SK-N-SH treated with all-trans-retinoic acid at 6 μM for 48 hours (cell line): ENCODE data around the gene FBLN7.

Experiments
- ARNTL ChIP-seq: fragments of 450-650 bp; formaldehyde crosslinking; IDR thresholded peaks from 2 replicates; pipeline ENCODE4 v1.5.0; 2020; ENCODE audit warnings: low read depth, mild to moderate bottlenecking, moderate library complexity, borderline replicate concordance
- GLIS3 ChIP-seq: fragments of 250-450 bp; sonication (Bioruptor Pico); IDR thresholded peaks from 2 replicates; pipeline ENCODE4 v1.5.0; 2020; ENCODE audit warnings: mild to moderate bottlenecking, moderate library complexity
- POU6F1 ChIP-seq: fragments of 250-450 bp; sonication (Bioruptor Pico); IDR thresholded peaks from 2 replicates; pipeline ENCODE4 v1.8.0; 2021; ENCODE audit warnings: low read depth, mild to moderate bottlenecking, moderate library complexity, borderline replicate concordance
- RARB ChIP-seq: fragments of 250-450 bp; sonication (Bioruptor Pico); IDR thresholded peaks from 2 replicates; pipeline ENCODE4 v1.8.0; 2021; ENCODE audit warnings: mild to moderate bottlenecking, moderate library complexity
- ZC3H10 ChIP-seq: fragments of 250-450 bp; sonication (Bioruptor Pico); IDR thresholded peaks from 2 replicates; pipeline ENCODE4 v1.5.1; 2021; ENCODE audit warnings: mild to moderate bottlenecking, moderate library complexity
- ZFP3 ChIP-seq: fragments of 250-450 bp; sonication (Bioruptor Pico); IDR thresholded peaks from 2 replicates; pipeline ENCODE4 v1.5.0; 2020; ENCODE audit warnings: mild to moderate bottlenecking, moderate library complexity
- ZFP30 ChIP-seq: fragments of 450-650 bp; formaldehyde crosslinking; IDR thresholded peaks from 2 replicates; pipeline ENCODE4 v1.5.0; 2022; ENCODE audit warnings: mild to moderate bottlenecking, moderate library complexity
- TF ChIP-seq, protein P1 (sequence below): fragments of 250-450 bp; sonication (Bioruptor Pico); IDR thresholded peaks from 2 replicates; pipeline ENCODE4 v1.8.0; 2020; ENCODE audit warnings: mild to moderate bottlenecking, moderate library complexity, borderline replicate concordance
- TF ChIP-seq, protein P2 (sequence below): fragments of 250-450 bp; sonication (Bioruptor Pico); IDR thresholded peaks from 2 replicates; pipeline ENCODE4 v1.5.1; 2021; ENCODE audit warnings: mild to moderate bottlenecking, moderate library complexity

DNA sequence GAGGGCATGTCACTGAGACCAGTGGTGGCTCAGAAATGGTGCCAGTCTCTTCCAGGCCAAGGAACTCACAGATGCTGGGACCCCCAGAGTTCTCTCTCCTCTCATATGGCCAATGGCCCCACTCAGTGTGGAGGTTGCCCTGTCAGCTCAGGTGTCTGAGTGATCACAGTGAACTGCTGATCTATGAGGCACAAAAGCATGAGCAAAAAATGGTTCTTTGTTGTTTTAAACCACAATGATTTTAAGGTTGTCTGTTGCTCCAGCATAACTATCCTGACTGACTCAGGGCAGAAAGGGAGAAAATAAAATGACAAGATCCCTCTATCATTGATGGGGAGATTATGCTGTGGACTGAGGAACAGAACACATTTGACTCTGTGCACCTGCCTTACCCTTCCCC, 57.8 kb downstream of the FBLN7 start:
- no peak for TF ChIP-seq ZFP30 (CRISPR knock-in tag)
- TF ChIP-seq GLIS3 (CRISPR knock-in tag), result no peak
- TF ChIP-seq, protein P1, sequence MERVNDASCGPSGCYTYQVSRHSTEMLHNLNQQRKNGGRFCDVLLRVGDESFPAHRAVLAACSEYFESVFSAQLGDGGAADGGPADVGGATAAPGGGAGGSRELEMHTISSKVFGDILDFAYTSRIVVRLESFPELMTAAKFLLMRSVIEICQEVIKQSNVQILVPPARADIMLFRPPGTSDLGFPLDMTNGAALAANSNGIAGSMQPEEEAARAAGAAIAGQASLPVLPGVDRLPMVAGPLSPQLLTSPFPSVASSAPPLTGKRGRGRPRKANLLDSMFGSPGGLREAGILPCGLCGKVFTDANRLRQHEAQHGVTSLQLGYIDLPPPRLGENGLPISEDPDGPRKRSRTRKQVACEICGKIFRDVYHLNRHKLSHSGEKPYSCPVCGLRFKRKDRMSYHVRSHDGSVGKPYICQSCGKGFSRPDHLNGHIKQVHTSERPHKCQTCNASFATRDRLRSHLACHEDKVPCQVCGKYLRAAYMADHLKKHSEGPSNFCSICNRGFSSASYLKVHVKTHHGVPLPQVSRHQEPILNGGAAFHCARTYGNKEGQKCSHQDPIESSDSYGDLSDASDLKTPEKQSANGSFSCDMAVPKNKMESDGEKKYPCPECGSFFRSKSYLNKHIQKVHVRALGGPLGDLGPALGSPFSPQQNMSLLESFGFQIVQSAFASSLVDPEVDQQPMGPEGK (CRISPR knock-in tag), result no peak
- TF ChIP-seq ZC3H10, result no peak
- no peak for TF ChIP-seq ARNTL (CRISPR knock-in tag)
- no peak for TF ChIP-seq ZFP3
- TF ChIP-seq, protein P2, sequence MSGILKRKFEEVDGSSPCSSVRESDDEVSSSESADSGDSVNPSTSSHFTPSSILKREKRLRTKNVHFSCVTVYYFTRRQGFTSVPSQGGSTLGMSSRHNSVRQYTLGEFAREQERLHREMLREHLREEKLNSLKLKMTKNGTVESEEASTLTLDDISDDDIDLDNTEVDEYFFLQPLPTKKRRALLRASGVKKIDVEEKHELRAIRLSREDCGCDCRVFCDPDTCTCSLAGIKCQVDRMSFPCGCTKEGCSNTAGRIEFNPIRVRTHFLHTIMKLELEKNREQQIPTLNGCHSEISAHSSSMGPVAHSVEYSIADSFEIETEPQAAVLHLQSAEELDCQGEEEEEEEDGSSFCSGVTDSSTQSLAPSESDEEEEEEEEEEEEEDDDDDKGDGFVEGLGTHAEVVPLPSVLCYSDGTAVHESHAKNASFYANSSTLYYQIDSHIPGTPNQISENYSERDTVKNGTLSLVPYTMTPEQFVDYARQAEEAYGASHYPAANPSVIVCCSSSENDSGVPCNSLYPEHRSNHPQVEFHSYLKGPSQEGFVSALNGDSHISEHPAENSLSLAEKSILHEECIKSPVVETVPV (CRISPR knock-in tag), result no peak
- TF ChIP-seq POU6F1, result no peak
- no peak for TF ChIP-seq RARB
